ENCODE results near the gene PDIA5. TPM values are rescaled to one million over a fixed set of nuclear protein-coding genes. Genes with fewer than 3 reads are reported as not detected.

Gene PDIA5
- total RNA-seq, 4 donors from 2014 or later: 5.3 to 9.2 (median 7.2) TPM

DNA sequence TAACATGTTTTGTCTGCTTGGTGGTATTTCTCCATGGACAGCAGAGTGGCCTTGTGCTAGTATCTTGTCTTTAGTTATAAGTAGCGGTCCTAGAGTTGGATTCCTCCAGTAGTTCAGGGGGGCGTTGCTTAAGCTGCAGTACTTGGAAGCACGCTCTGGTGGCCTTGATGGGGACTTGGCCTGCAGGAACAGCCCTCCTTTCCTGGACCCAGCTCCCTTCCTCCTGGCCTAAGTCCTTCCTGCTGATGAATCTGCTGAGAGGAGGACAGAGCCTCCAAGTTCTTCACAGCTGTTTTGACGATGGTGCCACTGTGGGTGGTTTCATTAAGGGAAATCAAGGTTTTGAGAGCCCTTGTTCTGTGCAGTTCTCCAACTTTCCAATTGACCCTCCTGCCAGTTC lies 96.3 kb downstream of the PDIA5 start:
- DNase-seq (ENCODE audit: low spot score in 2 of 2): no peak
- Histone ChIP-seq H3K4me3 (no peak overlapping the region), H3K27me3 (no peaks in the 10 kb centered on the region), H3K9me3 (no peaks in the 10 kb centered on the region), H3K27ac (no peak overlapping the region), H3K36me3 (peaks cover 61% of the 10 kb centered on the region), H3K4me1 (no peaks in the 10 kb centered on the region)
- 77% methylated on average over 2 of the region's 4 CpGs for WGBS
- TF ChIP-seq, protein P1, sequence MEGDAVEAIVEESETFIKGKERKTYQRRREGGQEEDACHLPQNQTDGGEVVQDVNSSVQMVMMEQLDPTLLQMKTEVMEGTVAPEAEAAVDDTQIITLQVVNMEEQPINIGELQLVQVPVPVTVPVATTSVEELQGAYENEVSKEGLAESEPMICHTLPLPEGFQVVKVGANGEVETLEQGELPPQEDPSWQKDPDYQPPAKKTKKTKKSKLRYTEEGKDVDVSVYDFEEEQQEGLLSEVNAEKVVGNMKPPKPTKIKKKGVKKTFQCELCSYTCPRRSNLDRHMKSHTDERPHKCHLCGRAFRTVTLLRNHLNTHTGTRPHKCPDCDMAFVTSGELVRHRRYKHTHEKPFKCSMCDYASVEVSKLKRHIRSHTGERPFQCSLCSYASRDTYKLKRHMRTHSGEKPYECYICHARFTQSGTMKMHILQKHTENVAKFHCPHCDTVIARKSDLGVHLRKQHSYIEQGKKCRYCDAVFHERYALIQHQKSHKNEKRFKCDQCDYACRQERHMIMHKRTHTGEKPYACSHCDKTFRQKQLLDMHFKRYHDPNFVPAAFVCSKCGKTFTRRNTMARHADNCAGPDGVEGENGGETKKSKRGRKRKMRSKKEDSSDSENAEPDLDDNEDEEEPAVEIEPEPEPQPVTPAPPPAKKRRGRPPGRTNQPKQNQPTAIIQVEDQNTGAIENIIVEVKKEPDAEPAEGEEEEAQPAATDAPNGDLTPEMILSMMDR (IDR thresholded peaks at IDR 0.05): no peak
- TF ChIP-seq EP300 (IDR thresholded peaks at IDR 0.05) (no peak), POLR2AphosphoS5 (IDR thresholded peaks at IDR 0.05) (no peak), POLR2A (IDR thresholded peaks at IDR 0.05) (no peak)

DNA sequence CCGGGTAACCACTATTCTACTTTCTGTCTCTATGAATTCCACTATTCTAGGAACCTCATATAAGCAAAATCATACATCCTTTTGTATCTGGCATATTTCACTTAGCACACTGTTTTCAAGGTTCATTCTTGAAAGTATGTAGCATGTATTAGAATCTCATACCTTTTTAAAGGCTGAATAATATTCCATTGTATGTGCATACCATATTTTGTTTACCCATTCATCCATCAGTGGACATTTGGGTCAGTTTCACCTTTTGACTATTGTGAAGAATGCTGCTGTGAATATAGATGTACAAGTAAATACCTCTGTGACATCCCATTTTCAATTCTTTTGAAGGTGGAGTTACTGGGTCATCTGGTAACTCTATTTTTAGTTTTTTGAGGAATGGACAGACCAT lies 98.3 kb downstream of the PDIA5 start:
- TF ChIP-seq POLR2A (IDR thresholded peaks at IDR 0.05): no peak
- TF ChIP-seq, protein P1 (IDR thresholded peaks at IDR 0.05): no peak
- TF ChIP-seq POLR2AphosphoS5 (IDR thresholded peaks at IDR 0.05): no peak
- TF ChIP-seq EP300 (IDR thresholded peaks at IDR 0.05): no peak
- H3K36me3 ChIP-seq: peaks cover 55% of the 10 kb centered on the region
- H3K27ac ChIP-seq: no peak overlapping the region
- H3K4me3 ChIP-seq: no peak overlapping the region
- no peaks in the 10 kb centered on the region for H3K9me3 ChIP-seq
- no peaks in the 10 kb centered on the region for H3K4me1 ChIP-seq
- no peak for DNase-seq (ENCODE audit: low spot score in 2 of 2)
- 95% methylated on average over 1 of the region's 1 CpG for WGBS
- no peaks in the 10 kb centered on the region for H3K27me3 ChIP-seq

DNA sequence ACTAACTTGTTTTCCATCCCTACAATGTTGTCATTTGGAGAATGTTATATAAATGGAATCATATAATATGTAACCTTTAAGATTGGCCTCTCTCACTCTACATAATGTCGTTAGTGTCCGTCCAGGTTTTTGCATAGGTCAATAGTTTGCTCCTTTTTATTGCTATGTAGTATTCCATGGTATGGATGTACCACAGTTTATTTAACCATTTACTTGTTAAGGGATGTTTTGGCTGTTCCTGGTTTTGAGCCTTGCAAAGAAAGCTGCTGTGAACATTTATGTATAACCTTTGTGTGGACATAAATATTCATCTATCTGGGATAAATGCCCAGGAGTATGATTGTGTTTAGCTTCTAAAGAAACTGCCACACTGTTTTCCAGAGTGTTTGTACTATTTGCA lies 100.9 kb downstream of the PDIA5 start:
- Histone ChIP-seq H3K27me3 (no peaks in the 10 kb centered on the region), H3K27ac (no peak overlapping the region), H3K9me3 (no peaks in the 10 kb centered on the region), H3K4me3 (no peak overlapping the region), H3K36me3 (peaks cover 30% of the 10 kb centered on the region), H3K4me1 (no peaks in the 10 kb centered on the region)
- WGBS: 98% methylated on average over 2 of the region's 2 CpGs
- no peak for DNase-seq (ENCODE audit: low spot score in 2 of 2)
- TF ChIP-seq, protein P1 (IDR thresholded peaks at IDR 0.05): no peak
- no peak for TF ChIP-seq EP300 (IDR thresholded peaks at IDR 0.05)
- no peak for TF ChIP-seq POLR2A (IDR thresholded peaks at IDR 0.05)
- no peak for TF ChIP-seq POLR2AphosphoS5 (IDR thresholded peaks at IDR 0.05)

DNA sequence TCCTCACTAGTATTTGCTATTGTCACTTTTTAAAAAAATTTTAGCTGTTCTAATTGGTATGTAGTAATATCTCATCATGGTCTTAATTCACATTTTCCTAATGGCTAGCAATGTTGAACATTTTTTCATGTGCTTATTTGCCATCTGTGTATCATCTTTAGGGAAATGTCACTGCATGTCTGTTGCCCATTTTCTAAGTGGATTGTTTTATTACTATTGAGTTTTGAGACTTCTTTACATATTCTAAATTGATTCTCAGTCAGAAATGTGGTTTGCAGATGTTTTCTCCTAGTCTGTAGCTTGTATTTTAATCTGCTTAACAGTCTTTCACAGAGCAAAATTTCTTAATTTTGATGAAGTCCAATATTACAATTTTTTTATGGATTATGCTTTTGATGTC lies 101.3 kb downstream of the PDIA5 start:
- Histone ChIP-seq H3K27ac (no peak overlapping the region), H3K4me1 (no peaks in the 10 kb centered on the region), H3K4me3 (no peak overlapping the region), H3K36me3 (peaks cover 25% of the 10 kb centered on the region), H3K27me3 (no peaks in the 10 kb centered on the region), H3K9me3 (no peaks in the 10 kb centered on the region)
- TF ChIP-seq, protein P1 (IDR thresholded peaks at IDR 0.05): no peak
- TF ChIP-seq POLR2A (IDR thresholded peaks at IDR 0.05): no peak
- no peak for TF ChIP-seq POLR2AphosphoS5 (IDR thresholded peaks at IDR 0.05)
- TF ChIP-seq EP300 (IDR thresholded peaks at IDR 0.05): no peak
- DNase-seq (ENCODE audit: low spot score in 2 of 2): no peak

DNA sequence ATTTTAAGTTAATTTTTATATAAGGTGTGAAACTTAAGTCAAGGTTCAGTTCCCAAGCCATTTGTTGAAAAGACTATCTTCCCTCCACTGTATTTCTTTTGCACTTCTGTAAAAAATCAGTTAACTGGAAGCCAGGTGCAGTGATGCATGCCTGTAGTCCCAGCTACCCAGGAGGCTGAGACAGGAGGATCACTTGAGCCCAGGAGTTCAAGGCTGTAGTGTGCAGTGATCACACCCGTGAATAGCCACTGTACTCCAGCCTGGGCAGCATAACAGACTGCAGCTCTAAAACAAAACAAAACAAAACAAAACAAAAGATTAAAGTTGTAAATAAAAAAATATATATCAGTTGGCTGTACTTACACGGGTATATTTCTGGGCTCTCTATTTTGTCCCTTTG lies 101.8 kb downstream of the PDIA5 start:
- Histone ChIP-seq H3K4me1 (no peaks in the 10 kb centered on the region), H3K27ac (no peak overlapping the region), H3K36me3 (peaks cover 21% of the 10 kb centered on the region), H3K27me3 (no peaks in the 10 kb centered on the region), H3K9me3 (no peaks in the 10 kb centered on the region), H3K4me3 (no peak overlapping the region)
- DNase-seq (ENCODE audit: low spot score in 2 of 2): no peak
- TF ChIP-seq POLR2AphosphoS5 (IDR thresholded peaks at IDR 0.05) (no peak), EP300 (IDR thresholded peaks at IDR 0.05) (no peak), POLR2A (IDR thresholded peaks at IDR 0.05) (no peak)
- TF ChIP-seq, protein P1 (IDR thresholded peaks at IDR 0.05): no peak
- WGBS: 77% methylated on average over 2 of the region's 2 CpGs
